IPS-18c (cell line): ENCODE measurements around the gene SLC7A5.
"Not testable (repeated sequence)": the region's sequence is repeated elsewhere in the genome, so short reads cannot be mapped to it uniquely, and the experiment has no call there.

Experiments used
- H3K4me3 ChIP-seq: 2 replicates; pipeline ENCODE4 v1.7.0; 2013; ENCODE audit warnings: low read depth, mild to moderate bottlenecking, low read length, moderate library complexity; ENCODE audit not compliant: insufficient read depth
- H3K9me3 ChIP-seq: one replicate; pipeline ENCODE4 v1.6.1; 2013; ENCODE audit warnings: mild to moderate bottlenecking, low read length, moderate library complexity; ENCODE audit not compliant: control insufficient read depth, insufficient read depth

Gene SLC7A5

GRCh38 chr16:87869879-87870417 lies 641 bp upstream of the SLC7A5 start:
- not testable (repeated sequence) for H3K9me3 ChIP-seq, H3K4me3 ChIP-seq

DNA sequence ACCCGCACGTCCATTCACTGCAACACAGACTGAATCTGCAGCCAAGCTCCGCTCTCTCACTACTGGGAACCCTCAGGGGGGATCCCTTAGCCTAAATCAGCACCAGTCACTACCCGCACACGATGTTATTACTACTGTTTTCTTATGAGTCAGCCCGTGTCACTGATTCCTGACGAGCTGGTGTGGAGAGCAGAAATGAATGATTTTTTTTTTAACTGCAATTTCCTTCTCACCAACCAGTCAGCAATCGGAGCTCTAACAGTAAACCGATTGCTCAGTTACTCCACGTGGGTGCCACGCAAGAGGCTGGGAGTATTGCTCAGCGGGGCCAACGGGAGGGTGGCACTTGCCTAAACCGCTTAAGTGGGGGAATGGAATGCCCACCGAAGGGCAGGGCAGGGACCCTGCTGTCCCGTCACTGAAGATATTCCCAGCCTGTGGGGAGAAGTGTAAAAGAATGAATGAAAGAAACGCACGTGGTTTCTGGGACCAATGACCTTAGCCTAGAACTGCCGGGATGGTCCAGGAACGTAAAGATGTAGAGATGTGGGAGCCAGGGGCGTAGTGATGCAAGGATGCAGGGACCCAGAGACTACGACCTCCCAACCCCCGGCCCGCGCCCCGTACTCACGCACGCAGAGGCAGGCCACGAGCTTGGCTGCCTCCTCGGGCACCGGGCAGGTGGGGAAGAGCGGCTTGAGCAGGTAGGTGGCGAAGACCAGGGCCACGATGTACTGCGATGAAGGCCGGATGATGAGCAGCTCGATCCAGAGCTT lies 865 bp downstream of the SLC7A5 start:
- peak overlapping the region; percentile 31 for H3K4me3 ChIP-seq
- H3K9me3 ChIP-seq, result not testable (repeated sequence)

- not testable (repeated sequence) for H3K4me3 ChIP-seq, H3K9me3 ChIP-seq
Observed at GRCh38 chr16:87865902-87866555, 3.3 kb downstream of the SLC7A5 start.

GRCh38 chr16:87864331-87864989 lies 4.8 kb downstream of the SLC7A5 start:
- Histone ChIP-seq H3K4me3 (no peak overlapping the region), H3K9me3 (no peaks in the 10 kb centered on the region)

- H3K9me3 ChIP-seq, H3K4me3 ChIP-seq: not testable (repeated sequence)
Observed at GRCh38 chr16:87863327-87863635, 6.0 kb downstream of the SLC7A5 start.

DNA sequence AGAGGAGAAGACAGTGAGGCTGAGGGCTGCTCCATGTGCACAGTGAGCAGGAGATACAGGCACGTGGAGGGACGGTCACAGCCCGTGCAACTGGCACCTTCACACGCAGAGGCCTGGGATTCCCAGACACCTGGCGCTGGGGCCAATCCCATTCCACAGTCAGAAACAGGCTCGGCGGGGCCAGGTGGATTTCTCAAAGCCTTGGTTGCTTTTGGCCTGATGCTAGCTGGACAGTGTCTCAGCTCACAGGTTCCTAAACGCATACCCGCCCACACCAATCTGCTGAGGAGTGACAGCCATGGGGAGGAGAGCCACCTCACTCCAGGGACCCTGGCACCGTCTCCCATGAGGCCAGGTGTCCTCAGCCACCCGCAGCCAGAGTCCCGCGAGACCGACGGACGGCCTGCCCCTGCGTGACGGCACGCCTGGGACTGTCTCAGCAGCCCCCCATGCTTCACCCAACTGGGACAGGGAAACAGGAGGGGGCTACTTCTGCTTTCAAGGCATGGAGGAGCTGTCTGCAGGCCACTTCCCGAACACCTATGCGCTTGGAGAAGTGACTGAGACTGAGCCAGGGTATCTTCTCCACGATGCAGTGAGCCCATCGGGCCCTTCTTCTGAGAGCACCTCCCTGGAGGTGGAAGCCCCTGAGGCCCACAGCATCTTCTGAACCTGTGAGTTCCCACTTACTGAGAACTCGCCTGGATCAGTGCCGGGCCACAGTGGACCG lies 6.5 kb downstream of the SLC7A5 start:
- H3K9me3 ChIP-seq, H3K4me3 ChIP-seq: not testable (repeated sequence)

- not testable (repeated sequence) for H3K4me3 ChIP-seq, H3K9me3 ChIP-seq
Observed at GRCh38 chr16:87861300-87862099, 7.8 kb downstream of the SLC7A5 start.

DNA sequence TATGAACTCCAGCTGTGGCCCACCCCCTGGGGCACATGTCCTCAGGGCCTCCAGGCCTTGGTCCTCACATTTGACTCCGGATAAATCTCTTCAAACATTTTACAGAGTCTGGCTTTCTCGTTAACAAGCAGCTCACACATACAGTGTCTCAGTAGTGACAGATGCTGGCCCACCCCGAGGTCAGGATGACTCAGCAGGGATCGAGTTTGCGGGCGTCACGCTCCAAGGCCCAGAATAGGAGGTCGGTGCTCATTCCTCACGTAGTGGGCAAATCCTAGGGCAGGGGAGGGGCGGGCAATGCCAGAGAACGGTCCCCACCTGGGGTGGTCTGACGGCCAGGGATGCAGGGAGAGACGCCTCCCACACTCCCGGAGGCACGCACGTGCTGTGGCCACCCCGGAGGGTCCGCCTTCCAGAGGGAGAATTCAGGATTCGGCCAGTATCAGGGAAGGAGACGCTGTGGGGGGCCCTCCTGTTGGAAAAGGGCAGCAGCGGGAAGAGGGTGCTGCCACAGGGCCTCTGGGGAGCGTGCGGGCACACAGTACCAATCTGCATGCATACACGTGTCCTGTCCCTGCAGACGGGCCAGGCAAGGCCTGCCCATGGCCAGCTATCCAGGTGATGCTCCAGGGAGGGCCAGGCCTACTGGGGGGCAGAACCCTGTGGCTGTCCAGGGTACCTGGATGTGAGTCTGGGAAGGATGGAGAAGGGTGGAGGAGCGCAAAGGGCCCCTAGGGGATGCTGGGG lies 8.6 kb downstream of the SLC7A5 start:
- H3K4me3 ChIP-seq, result no peak overlapping the region

DNA sequence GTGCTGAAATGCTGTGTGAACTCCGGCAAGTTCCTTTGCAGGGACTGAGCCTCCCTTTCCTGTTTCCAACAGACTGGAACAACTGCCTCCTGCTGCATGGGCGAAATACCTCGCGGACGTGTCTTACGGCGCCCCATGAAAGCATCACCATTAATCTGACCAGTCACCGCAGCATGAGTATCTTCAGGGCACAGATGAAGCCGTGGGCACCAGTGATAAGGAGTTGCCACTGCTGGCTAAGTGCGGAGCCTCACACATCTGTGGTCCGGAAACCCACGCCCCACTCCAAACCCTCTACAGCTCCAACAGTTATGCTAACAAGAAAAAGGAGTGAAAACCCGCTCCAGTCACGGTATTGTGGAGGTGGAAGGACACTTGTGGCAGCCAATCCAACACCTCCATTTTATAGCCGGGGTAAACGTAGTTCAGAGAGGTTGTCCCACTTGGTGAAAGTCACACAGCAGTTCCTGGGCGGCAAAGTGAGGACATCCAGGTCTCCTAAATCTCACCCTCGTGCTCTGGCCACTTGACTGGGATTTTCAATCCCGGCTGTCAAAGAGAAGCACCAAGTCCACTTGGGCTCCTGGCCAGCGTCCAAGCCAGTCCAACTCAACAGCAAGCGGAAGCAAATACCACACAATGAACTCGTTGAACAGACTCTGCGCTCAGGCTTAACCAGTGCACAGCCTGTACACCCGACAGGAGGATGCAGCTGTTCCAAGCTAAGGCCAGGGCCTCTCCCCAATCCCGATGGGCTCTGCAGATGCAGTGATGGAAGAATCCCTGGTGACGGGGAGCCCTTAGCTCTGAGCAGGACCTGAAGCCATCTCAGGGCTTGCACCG lies 10.9 kb downstream of the SLC7A5 start:
- H3K9me3 ChIP-seq, H3K4me3 ChIP-seq: not testable (repeated sequence)

More for the DNA sequence above, 8.6 kb downstream of the SLC7A5 start:
- H3K9me3 ChIP-seq, result no peaks in the 10 kb centered on the region

DNA sequence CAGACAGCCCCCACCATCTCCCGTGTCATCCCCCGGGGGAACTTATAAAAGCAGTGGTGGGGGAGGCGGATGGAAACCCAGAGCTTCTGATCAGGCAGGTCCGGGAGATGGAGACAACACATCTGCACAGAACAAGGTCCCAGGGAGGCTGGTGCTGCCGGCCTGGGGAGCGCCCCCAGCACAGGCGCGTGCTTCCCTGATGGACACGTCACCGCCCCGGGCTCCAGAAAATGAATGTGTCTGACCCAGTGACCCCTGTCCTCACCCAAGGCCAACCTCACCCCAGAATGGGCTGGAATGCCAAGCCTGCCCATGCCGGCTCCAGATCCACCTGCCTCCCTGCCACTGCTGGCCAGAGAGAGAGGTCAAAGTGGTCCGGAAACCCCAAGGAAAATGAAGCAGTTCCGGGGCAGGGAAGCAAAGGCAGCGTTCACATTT lies 12.5 kb downstream of the SLC7A5 start:
- no peaks in the 10 kb centered on the region for H3K9me3 ChIP-seq
- no peak overlapping the region for H3K4me3 ChIP-seq

- no peak overlapping the region for H3K4me3 ChIP-seq
Observed at GRCh38 chr16:87855852-87856715, 13.2 kb downstream of the SLC7A5 start.

GRCh38 chr16:87854907-87855683 lies 14.2 kb downstream of the SLC7A5 start:
- no peak overlapping the region for H3K4me3 ChIP-seq

More at GRCh38 chr16:87855852-87856715, 13.2 kb downstream of the SLC7A5 start:
- H3K9me3 ChIP-seq, result no peaks in the 10 kb centered on the region

GRCh38 chr16:87854053-87854906 lies 15.0 kb downstream of the SLC7A5 start:
- Histone ChIP-seq H3K4me3 (no peak overlapping the region), H3K9me3 (no peaks in the 10 kb centered on the region)

More at GRCh38 chr16:87854907-87855683, 14.2 kb downstream of the SLC7A5 start:
- no peaks in the 10 kb centered on the region for H3K9me3 ChIP-seq
